Left renal pelvis (tissue), 4 donors: ENCODE data around the gene VAMP5. TPM values are rescaled to one million over a fixed set of nuclear protein-coding genes. Genes with fewer than 3 reads are reported as not detected.
"Not testable (repeated sequence)": the region's sequence is repeated elsewhere in the genome, so short reads cannot be mapped to it uniquely, and the experiment has no call there.

Experiments
- DNase-seq, 4 donors: peaks; one replicate each; pipeline ENCODE4 v3.0.0-alpha.2; 2013; ENCODE audit warnings: low read depth in 4 of 4, low spot score in 3 of 4
- polyA plus RNA-seq, 4 donors: library from polyadenylated mRNA; unstranded; fragments of 120-200 nt; gene quantifications; one replicate each; pipeline ENCODE4 v1.2.1, GENCODE V29; 2013; ENCODE audit not compliant: insufficient read length in 4 of 4

Gene VAMP5
- polyA plus RNA-seq = 10 to 100 TPM; 21.7 to 41.4 (median 35.7) TPM

- DNase-seq = no peak
Measured at GRCh38 chr2:85584354-85584856, at the start of gene VAMP5. VAMP5 (plus strand) TSS chr2:85584431; CDS start chr2:85584491, 60 bp downstream.

GRCh38 chr2:85534881-85535280 is 49.4 kb upstream of the VAMP5 start:
- DNase-seq = no peak

GRCh38 chr2:85536479-85536878 is 47.8 kb upstream of the VAMP5 start:
- no peak for DNase-seq

GRCh38 chr2:85537600-85538506 is 46.4 kb upstream of the VAMP5 start:
- DNase-seq = peak in 1 of 4 donors; percentile 55

GRCh38 chr2:85538507-85539360 is 45.5 kb upstream of the VAMP5 start, which contains the start of gene MAT2A:
MAT2A (plus strand) TSS chr2:85539168; CDS start chr2:85539288, 120 bp downstream.
- peak; percentile 92 to 94 (median 93) for DNase-seq

GRCh38 chr2:85539361-85540132 is 44.7 kb upstream of the VAMP5 start:
- DNase-seq = peak in 2 of 4 donors; percentile 54 to 66

GRCh38 chr2:85540133-85540648 is 44.0 kb upstream of the VAMP5 start:
- no peak for DNase-seq

- no peak for DNase-seq
Measured at GRCh38 chr2:85541262-85541661, 43.0 kb upstream of the VAMP5 start.

- DNase-seq = no peak
Measured at GRCh38 chr2:85541753-85542457, 42.3 kb upstream of the VAMP5 start.

- DNase-seq = no peak
Measured at GRCh38 chr2:85542777-85543176, 41.5 kb upstream of the VAMP5 start.

GRCh38 chr2:85544254-85544691 is 40.0 kb upstream of the VAMP5 start:
- DNase-seq = not testable (repeated sequence)

- not testable (repeated sequence) for DNase-seq
Measured at GRCh38 chr2:85544915-85545779, 39.1 kb upstream of the VAMP5 start.

GRCh38 chr2:85545780-85546240 is 38.4 kb upstream of the VAMP5 start:
- no peak for DNase-seq

GRCh38 chr2:85547089-85547858 is 37.0 kb upstream of the VAMP5 start:
- no peak for DNase-seq

- no peak for DNase-seq
Measured at GRCh38 chr2:85547859-85548607, 36.2 kb upstream of the VAMP5 start.

GRCh38 chr2:85548608-85548900 is 35.7 kb upstream of the VAMP5 start:
- no peak for DNase-seq

- DNase-seq = no peak
Measured at GRCh38 chr2:85549095-85549494, 35.1 kb upstream of the VAMP5 start.
